ENCODE results near the gene MAPK4.

DNA sequence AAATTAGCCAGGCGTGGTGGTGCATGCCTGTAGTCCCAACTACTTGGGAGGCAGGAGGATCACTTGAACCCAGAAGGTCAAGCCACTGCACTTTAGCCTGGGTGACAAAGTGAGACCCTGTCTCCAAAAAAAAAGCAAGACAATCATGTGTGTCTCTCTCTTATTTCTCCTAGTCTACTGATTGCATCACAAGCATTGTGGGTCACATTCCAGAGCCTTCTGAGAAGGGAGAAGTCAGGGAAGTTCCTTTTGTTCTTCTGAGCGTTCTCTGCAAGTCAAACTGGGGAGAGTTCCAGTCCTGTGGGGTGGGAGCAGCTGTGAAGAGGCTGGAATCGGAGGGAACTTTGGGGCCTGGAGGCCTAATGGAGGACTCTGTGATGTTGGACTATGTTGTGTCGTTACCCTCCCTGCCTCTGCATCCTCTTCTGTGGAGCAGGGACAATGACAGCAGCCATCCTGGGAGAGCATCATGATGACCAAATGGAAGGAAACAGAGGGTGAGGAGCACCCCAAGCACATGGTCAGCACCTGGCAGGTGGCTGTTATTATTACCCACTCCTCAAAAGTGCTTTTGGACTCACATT is 144.6 kb downstream of the MAPK4 start:
- TF ChIP-seq CTCF (IDR thresholded peaks at IDR 0.05), result no peak
- no peak for TF ChIP-seq POLR2A (IDR thresholded peaks at IDR 0.05)
- no peak for TF ChIP-seq POLR2AphosphoS5 (IDR thresholded peaks at IDR 0.05; ENCODE audit: insufficient read depth in 1 of 2, low read depth in 1 of 2)
